Thoracic aorta (tissue), 2 donors: ENCODE data around the gene SOX4. TPM values are rescaled to one million over a fixed set of nuclear protein-coding genes. Genes with fewer than 3 reads are reported as not detected.

Source experiments
- ATAC-seq: fragments of 150-250 bp; one replicate; pipeline ENCODE4 v1.8.0; 2017; ENCODE audit warnings: low read depth; ENCODE audit not compliant: insufficient number of reproducible peaks, low FRiP score
- DNase-seq: peaks from one replicate; pipeline ENCODE4 v3.0.0-alpha.2; 2020; ENCODE audit warnings: low spot score
- H3K27ac ChIP-seq, 2 donors: fragments of 200-600 bp; sonication (generic); 1 replicate in 1 of 2; 2 replicates in 1 of 2; pipeline ENCODE4 v1.5.1; 2016; ENCODE audit warnings: mild to moderate bottlenecking in 2 of 2, moderate library complexity in 2 of 2
- H3K27me3 ChIP-seq: fragments of 200-600 bp; sonication (generic); replicated peaks from 2 replicates; pipeline ENCODE4 v1.6.0; 2016; ENCODE audit warnings: mild to moderate bottlenecking; ENCODE audit not compliant: insufficient read depth
- H3K36me3 ChIP-seq: fragments of 200-600 bp; sonication (generic); one replicate; pipeline ENCODE4 v1.5.1; 2016
- H3K4me1 ChIP-seq, 2 donors: fragments of 200-600 bp; sonication (generic); 1 replicate in 1 of 2; 2 replicates in 1 of 2; pipeline versions ENCODE4 v1.5.1 to v1.6.0; 2016; ENCODE audit warnings: low read depth in 2 of 2, mild to moderate bottlenecking in 1 of 2; ENCODE audit not compliant: control insufficient read depth in 1 of 2
- H3K4me3 ChIP-seq: fragments of 200-600 bp; sonication (generic); 2 replicates; pipeline ENCODE4 v1.5.1; 2016; ENCODE audit warnings: mild to moderate bottlenecking
- H3K9me3 ChIP-seq: fragments of 200-600 bp; sonication (generic); 2 replicates; pipeline ENCODE4 v1.5.1; 2016
- CTCF ChIP-seq: fragments of 200-600 bp; sonication (generic); IDR thresholded peaks from one replicate; pipeline ENCODE4 v1.5.1; 2019; ENCODE audit warnings: antibody characterized with exemption
- total RNA-seq, 2 donors: library from RNA; depleted of rRNA; stranded (reverse); fragments of >200 nt; gene quantifications; one replicate each; pipeline versions ENCODE4 v1.1.0 to v1.2.3, GENCODE V29; 2016

SOX4 gene
- total RNA-seq, 2 donors from 2014 or later: 5.6 to 22.1 TPM

DNA sequence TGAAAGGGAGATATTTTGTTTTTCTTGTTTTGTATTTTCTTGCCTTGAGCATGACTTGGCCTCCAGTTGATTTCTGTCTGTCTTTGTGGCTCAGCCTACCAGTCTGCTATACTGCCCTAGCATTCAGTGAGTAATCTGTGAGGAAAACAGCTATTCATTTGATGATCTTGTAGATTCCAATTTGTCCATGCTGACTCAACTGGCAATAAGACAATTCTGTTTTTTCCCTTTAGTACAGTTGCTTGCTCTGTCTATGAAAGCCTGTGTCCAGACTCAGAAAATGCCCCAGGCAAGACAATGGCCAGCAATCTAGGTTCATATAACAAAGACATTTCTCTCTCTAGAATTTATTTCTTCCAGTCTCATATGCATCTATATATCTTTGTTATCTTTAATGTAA is 10.9 kb upstream of the SOX4 start:
- Histone ChIP-seq H3K9me3 (peaks cover 3% of the 10 kb centered on the region), H3K27ac (no peak overlapping the region), H3K36me3 (no peaks in the 10 kb centered on the region), H3K4me3 (no peak overlapping the region), H3K27me3 (no peaks in the 10 kb centered on the region), H3K4me1 (peaks cover 0 to 11% of the 10 kb centered on the region in 2 donors)
- DNase-seq: no peak
- TF ChIP-seq CTCF: no peak
- no peak for ATAC-seq

DNA sequence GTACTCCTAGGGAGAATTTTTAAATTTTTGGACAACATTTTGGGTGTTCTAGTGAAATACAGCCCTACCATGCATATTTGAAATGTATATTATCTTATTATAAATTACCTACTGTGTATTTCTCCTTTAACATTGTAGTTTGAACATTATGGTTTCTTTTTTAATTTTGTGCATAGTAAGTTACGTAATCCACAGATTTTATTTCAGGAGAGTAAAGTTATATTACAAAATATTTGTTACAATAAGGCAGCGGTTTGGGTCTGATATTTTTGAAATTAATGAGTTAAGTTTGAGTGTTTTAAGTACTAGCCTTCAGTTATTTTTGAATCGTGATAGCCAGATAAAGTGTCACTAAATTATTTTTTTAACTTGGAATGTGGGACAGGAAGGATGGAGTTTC is 7.3 kb upstream of the SOX4 start:
- no peaks in the 10 kb centered on the region for H3K27me3 ChIP-seq
- DNase-seq (no peak), ATAC-seq (no peak)
- H3K9me3 ChIP-seq: no peaks in the 10 kb centered on the region
- no peak for TF ChIP-seq CTCF
- H3K36me3 ChIP-seq: no peaks in the 10 kb centered on the region
- H3K4me3 ChIP-seq: no peak overlapping the region
- H3K4me1 ChIP-seq: peaks cover 0 to 14% of the 10 kb centered on the region in 2 donors
- H3K27ac ChIP-seq: no peak overlapping the region

GRCh38 chr6:21586740-21587178 is 6.8 kb upstream of the SOX4 start:
- no peaks in the 10 kb centered on the region for H3K27me3 ChIP-seq
- no peaks in the 10 kb centered on the region for H3K9me3 ChIP-seq
- no peaks in the 10 kb centered on the region for H3K36me3 ChIP-seq
- TF ChIP-seq CTCF: no peak
- peak overlapping the region; percentile 93 for H3K4me3 ChIP-seq
- peak; percentile 9 for DNase-seq
- ATAC-seq: no peak
- H3K4me1 ChIP-seq: peaks cover 0 to 14% of the 10 kb centered on the region in 2 donors
- peak overlapping the region in 1 of 2 donors; percentile 74 for H3K27ac ChIP-seq

DNA sequence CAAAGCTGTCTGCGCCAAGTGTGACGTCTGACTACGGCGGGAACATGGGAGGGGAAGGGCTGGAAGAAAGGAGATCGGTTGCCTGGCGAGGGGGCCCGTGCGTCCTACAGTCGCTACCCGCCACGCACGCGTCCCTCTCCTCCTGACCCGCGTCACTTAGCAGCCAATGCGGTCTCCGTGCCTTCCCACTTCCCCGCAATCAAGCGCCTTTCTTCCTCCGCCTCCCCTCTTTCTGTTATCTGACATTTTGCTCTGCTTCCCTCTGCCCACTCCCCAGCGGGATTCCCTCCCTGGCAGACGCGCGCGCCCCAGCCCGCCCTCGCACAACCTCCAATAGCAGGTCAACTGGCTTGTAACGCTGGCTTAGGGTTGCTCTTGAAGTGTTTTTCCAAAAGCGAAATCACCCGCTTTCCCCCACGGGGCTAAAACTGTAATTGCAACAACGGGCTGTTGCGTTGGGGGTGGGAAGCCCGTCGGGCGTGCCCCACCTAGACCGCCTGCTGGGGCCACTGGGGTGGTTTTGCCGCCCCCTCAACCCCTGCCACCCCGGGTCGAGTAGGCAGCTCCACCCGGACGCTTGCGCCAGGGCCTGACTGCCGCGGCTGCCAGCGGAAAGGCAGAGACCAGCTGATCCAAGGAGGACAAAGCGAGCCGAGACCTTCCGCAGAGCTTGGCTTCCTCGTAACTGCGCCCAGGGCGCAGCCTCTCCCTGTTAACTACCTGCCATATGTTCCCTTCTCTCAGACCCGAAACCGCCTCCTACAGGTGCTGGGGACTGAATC is 6.2 kb upstream of the SOX4 start:
- no peaks in the 10 kb centered on the region for H3K27me3 ChIP-seq
- ATAC-seq (no peak), DNase-seq (no peak)
- TF ChIP-seq CTCF: peak; percentile 26
- peak overlapping the region; percentile 71 to 74 for H3K27ac ChIP-seq
- H3K9me3 ChIP-seq: no peaks in the 10 kb centered on the region
- no peaks in the 10 kb centered on the region for H3K36me3 ChIP-seq
- H3K4me3 ChIP-seq: peak overlapping the region; percentile 93
- peaks cover 0 to 14% of the 10 kb centered on the region in 2 donors for H3K4me1 ChIP-seq

DNA sequence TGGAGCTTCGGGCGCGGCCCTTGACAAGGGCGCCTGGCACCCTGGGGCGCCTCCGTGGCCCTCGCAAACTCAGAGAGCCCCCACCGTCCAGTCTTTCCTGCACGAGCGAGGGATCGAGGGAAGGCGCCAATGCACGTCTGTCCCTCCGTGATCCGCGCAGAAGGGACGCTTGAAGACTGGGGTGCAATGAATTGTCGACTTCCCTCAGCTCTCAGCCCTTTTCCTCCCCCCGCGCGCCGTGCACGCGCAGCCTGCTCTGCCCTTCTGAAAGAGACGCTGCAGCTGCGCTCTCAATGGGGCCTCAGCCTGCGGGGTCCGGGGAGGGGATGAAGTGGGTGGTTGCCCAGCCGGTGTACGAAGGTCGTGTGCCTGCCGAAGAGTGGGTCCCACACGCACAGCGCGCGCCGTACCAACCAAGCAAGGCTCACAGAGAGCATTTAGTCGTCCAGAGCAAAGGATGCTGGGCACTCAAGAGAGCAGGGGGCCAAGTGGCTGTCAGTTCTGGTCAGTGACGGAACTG is 5.5 kb upstream of the SOX4 start:
- no peak for ATAC-seq
- no peak for DNase-seq
- H3K4me3 ChIP-seq: peak overlapping the region; percentile 93
- H3K36me3 ChIP-seq: no peaks in the 10 kb centered on the region
- no peak for TF ChIP-seq CTCF
- no peaks in the 10 kb centered on the region for H3K9me3 ChIP-seq
- H3K27me3 ChIP-seq: no peaks in the 10 kb centered on the region
- H3K4me1 ChIP-seq: peaks cover 3 to 18% of the 10 kb centered on the region in 2 donors
- H3K27ac ChIP-seq: peak overlapping the region; percentile 71 to 74
